GM23248 (cell line): Measurements from ENCODE around the gene SH3RF3. TPM values are rescaled to one million over a fixed set of nuclear protein-coding genes. Genes with fewer than 3 reads are reported as not detected.
"Not testable (repeated sequence)": the region's sequence is repeated elsewhere in the genome, so short reads cannot be mapped to it uniquely, and the experiment has no call there.

Experiments
- DNase-seq: peaks from one replicate; pipeline ENCODE4 v3.0.0-alpha.2; 2015
- H2AFZ ChIP-seq: fragments of 200-600 bp; sonication (generic); 2 replicates; pipeline ENCODE4 v1.6.1; 2016; ENCODE audit warnings: antibody characterized with exemption
- H3F3A ChIP-seq: fragments of 200-600 bp; sonication (generic); 2 replicates; pipeline ENCODE4 v1.6.1; 2016; ENCODE audit warnings: mild to moderate bottlenecking, antibody characterized with exemption, mixed run types; ENCODE audit not compliant: insufficient read depth
- H3K27ac ChIP-seq: fragments of 200-600 bp; sonication (generic); 2 replicates; pipeline ENCODE4 v1.5.1; 2016; ENCODE audit warnings: mild to moderate bottlenecking
- H3K27me3 ChIP-seq: fragments of 200-600 bp; sonication (generic); replicated peaks from 2 replicates; pipeline ENCODE4 v1.6.1; 2016; ENCODE audit warnings: mild to moderate bottlenecking; ENCODE audit not compliant: insufficient read depth
- H3K36me3 ChIP-seq: fragments of 200-600 bp; sonication (generic); 2 replicates; pipeline ENCODE4 v1.6.1; 2016; ENCODE audit warnings: low read depth, mild to moderate bottlenecking
- H3K4me1 ChIP-seq: fragments of 200-600 bp; sonication (generic); 2 replicates; pipeline ENCODE4 v1.6.1; 2016; ENCODE audit warnings: mild to moderate bottlenecking; ENCODE audit not compliant: insufficient read depth
- H3K4me2 ChIP-seq: fragments of 200-600 bp; sonication (generic); one replicate; pipeline ENCODE4 v1.6.1; 2016; ENCODE audit warnings: mild to moderate bottlenecking; ENCODE audit not compliant: unreplicated experiment
- H3K4me3 ChIP-seq: fragments of 200-600 bp; sonication (generic); 2 replicates; pipeline ENCODE4 v1.5.1; 2016; ENCODE audit warnings: mild to moderate bottlenecking
- H3K79me2 ChIP-seq: fragments of 200-600 bp; sonication (generic); 2 replicates; pipeline ENCODE4 v1.6.1; 2016; ENCODE audit warnings: mild to moderate bottlenecking; ENCODE audit not compliant: insufficient read depth
- H3K9ac ChIP-seq: fragments of 200-600 bp; sonication (generic); 2 replicates; pipeline ENCODE4 v1.6.1; 2016; ENCODE audit warnings: mild to moderate bottlenecking
- H3K9me2 ChIP-seq: fragments of 200-600 bp; sonication (generic); 2 replicates; pipeline ENCODE4 v1.6.1; 2016; ENCODE audit warnings: mixed run types, mild to moderate bottlenecking, moderate library complexity; ENCODE audit not compliant: insufficient read depth
- H3K9me3 ChIP-seq: fragments of 200-600 bp; sonication (generic); one replicate; pipeline ENCODE4 v1.6.1; 2017; ENCODE audit warnings: low read depth
- H4K20me1 ChIP-seq: fragments of 200-600 bp; sonication (generic); 2 replicates; pipeline ENCODE4 v1.6.0; 2016; ENCODE audit not compliant: insufficient read depth
- EZH2 ChIP-seq: fragments of 200-600 bp; sonication (generic); IDR thresholded peaks from 2 replicates; pipeline ENCODE4 v1.6.1; 2018; ENCODE audit warnings: antibody characterized with exemption, mild to moderate bottlenecking; ENCODE audit not compliant: insufficient read depth, poor library complexity, severe bottlenecking
- EZH2phosphoT487 ChIP-seq: fragments of 200-600 bp; sonication (generic); IDR thresholded peaks from 2 replicates; pipeline ENCODE4 v1.6.1; 2018; ENCODE audit warnings: antibody characterized with exemption, moderate library complexity, mild to moderate bottlenecking, low read depth; ENCODE audit not compliant: insufficient read depth
- whole genome bisulfite sequencing, 2 experiments: methylation state at CpG; one replicate each; pipeline ENCODE4 v1.1.6; 2015 to 2017; ENCODE audit warnings: low lambda C conversion rate in 2 of 2, low coverage in 1 of 2; ENCODE audit errors: missing lambda C conversion rate in 2 of 2; 5-methylcytosine and 5-hydroxymethylcytosine counted together
- in situ Hi-C: fragments of 300-500 bp; cut with MboI; formaldehyde crosslinking; loops from 2 replicates; pipeline ENCODE4 v1.15.0; 2020
- polyA plus RNA-seq: library from polyadenylated mRNA; unstranded; fragments of >200 nt; fragmentation: Nextera tagmentation; extraction: Ambion mirVana; gene quantifications from 2 replicates; pipeline ENCODE4 v1.2.1, GENCODE V29; 2016
- total RNA-seq: library from RNA; depleted of rRNA; stranded (reverse); fragments of >200 nt; shearing (Covaris generic); gene quantifications from 2 replicates; pipeline ENCODE4 v1.2.3, GENCODE V29; 2014

Gene SH3RF3
- total and polyA plus RNA-seq, 2 experiments from 2014 or later = 1.5 to 5.2 TPM

DNA sequence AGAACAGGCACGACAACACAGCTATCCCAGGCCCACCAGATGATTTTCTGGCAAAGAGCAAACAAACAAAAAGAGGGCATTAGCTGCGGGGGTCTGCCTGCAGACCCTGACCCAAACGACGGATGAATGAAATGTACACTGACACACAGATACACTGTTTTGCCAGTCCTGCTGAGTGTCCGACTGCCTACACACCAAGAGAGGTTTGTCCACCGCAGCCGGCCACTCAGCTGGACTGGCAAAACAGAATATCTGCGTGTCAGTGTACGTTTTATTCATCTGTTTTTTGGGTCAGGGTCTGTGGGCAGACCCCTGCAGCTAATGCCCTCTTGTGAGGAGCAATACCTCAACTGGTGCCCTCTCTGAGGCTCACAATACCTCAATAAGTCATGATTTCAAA lies 10.7 kb upstream of the SH3RF3 start:
- H3F3A ChIP-seq = no peaks in the 10 kb centered on the region
- no peak overlapping the region for H3K27ac ChIP-seq
- H3K9me3 ChIP-seq = no peaks in the 10 kb centered on the region
- no peaks in the 10 kb centered on the region for H4K20me1 ChIP-seq
- no peaks in the 10 kb centered on the region for H3K36me3 ChIP-seq
- H3K4me2 ChIP-seq = no peak overlapping the region
- peaks cover 42% of the 10 kb centered on the region for H3K27me3 ChIP-seq
- no peaks in the 10 kb centered on the region for H3K79me2 ChIP-seq
- no peak overlapping the region for H3K9ac ChIP-seq
- DNase-seq = no peak
- H3K4me1 ChIP-seq = no peaks in the 10 kb centered on the region
- no peak for TF ChIP-seq EZH2phosphoT487
- TF ChIP-seq EZH2 = no peak
- WGBS, 2 experiments = 67 to 76% methylated on average over 9 of the region's 9 CpGs
- H3K4me3 ChIP-seq = no peak overlapping the region
- in situ Hi-C loops = no loop called here
- H2AFZ ChIP-seq = no peak overlapping the region
- H3K9me2 ChIP-seq = no peaks in the 10 kb centered on the region

- Histone ChIP-seq H3K9me3 (no peaks in the 10 kb centered on the region), H3K36me3 (no peaks in the 10 kb centered on the region), H3K4me1 (peaks cover 6% of the 10 kb centered on the region), H3F3A (0 out of 2 replicates have a peak, but pooled peaks cover under 1% of the 10 kb centered on the region), H3K9me2 (no peaks in the 10 kb centered on the region), H3K4me2 (no peak overlapping the region), H4K20me1 (no peaks in the 10 kb centered on the region), H2AFZ (no peak overlapping the region), H3K4me3 (no peak overlapping the region), H3K27me3 (peaks cover 46% of the 10 kb centered on the region), H3K79me2 (no peaks in the 10 kb centered on the region), H3K9ac (no peak overlapping the region), H3K27ac (no peak overlapping the region)
- DNase-seq = no peak
- 87 to 97% methylated on average over 3 of the region's 3 CpGs for WGBS, 2 experiments
- in situ Hi-C loops = loop anchor here (10.0 kb wide), 1 partner anchor 385 kb away; no protein-coding TSS in a partner anchor
- TF ChIP-seq EZH2 = no peak
- no peak for TF ChIP-seq EZH2phosphoT487
Observed at GRCh38 chr2:109120166-109120565, 8.8 kb upstream of the SH3RF3 start.

- peaks cover 11% of the 10 kb centered on the region for H3K4me1 ChIP-seq
- in situ Hi-C loops = loop anchor here (10.0 kb wide), 1 partner anchor 384 kb away; no protein-coding TSS in a partner anchor
- 70 to 71% methylated on average over 10 of the region's 10 CpGs for WGBS, 2 experiments
- not testable (repeated sequence) for H3K79me2 ChIP-seq, H2AFZ ChIP-seq, H3K36me3 ChIP-seq, H3K4me2 ChIP-seq, H3K27ac ChIP-seq, H4K20me1 ChIP-seq, H3K9ac ChIP-seq, H3K9me3 ChIP-seq, H3K9me2 ChIP-seq, H3K4me3 ChIP-seq, H3F3A ChIP-seq, DNase-seq
- H3K27me3 ChIP-seq = peaks cover 46% of the 10 kb centered on the region
Observed at GRCh38 chr2:109120686-109121085, 8.3 kb upstream of the SH3RF3 start.

DNA sequence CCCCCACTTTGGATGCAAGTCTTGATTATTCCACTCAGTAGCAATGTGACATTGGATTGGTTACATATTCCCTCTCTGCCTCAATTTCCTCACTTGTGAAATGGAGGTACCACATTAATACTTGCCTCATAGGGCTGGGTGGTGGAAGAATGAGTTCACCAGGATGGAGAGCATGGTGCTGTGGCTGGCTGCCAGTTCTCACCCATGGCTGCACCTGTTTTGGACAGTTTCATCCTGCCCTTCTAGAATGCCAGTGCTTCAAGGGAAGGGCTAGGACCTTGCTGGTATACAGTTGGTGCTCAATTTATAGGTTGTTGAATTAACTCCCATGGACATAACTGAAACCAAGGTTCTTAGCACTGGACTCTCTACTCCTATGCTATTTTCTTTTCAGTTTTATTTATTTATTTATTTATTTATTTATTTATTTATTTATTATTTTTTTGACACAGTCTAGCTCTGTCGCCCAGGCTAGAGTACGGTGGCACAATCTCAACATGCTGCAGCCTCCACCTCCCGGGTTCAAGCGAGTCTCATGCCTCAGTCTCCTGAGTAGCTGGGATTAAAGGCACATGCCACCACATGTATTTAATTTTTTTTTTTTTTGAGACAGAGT lies 5.3 kb upstream of the SH3RF3 start:
- in situ Hi-C loops = loop anchor here (10.0 kb wide), 1 partner anchor 381 kb away; no protein-coding TSS in a partner anchor
- no peak overlapping the region for H3K27ac ChIP-seq
- no peak overlapping the region for H2AFZ ChIP-seq
- peaks cover 32% of the 10 kb centered on the region for H3K4me1 ChIP-seq
- TF ChIP-seq EZH2phosphoT487 (no peak), EZH2 (no peak)
- DNase-seq = no peak
- H3K27me3 ChIP-seq = peaks cover 41% of the 10 kb centered on the region
- no peaks in the 10 kb centered on the region for H4K20me1 ChIP-seq
- WGBS, 2 experiments = 75 to 81% methylated on average over 4 of the region's 4 CpGs
- no peaks in the 10 kb centered on the region for H3K9me2 ChIP-seq
- H3K9me3 ChIP-seq = no peaks in the 10 kb centered on the region
- no peaks in the 10 kb centered on the region for H3K36me3 ChIP-seq
- H3K79me2 ChIP-seq = no peaks in the 10 kb centered on the region
- no peak overlapping the region for H3K4me2 ChIP-seq
- no peak overlapping the region for H3K9ac ChIP-seq
- H3K4me3 ChIP-seq = no peak overlapping the region
- H3F3A ChIP-seq = peaks cover 21% of the 10 kb centered on the region
